Measurements from ENCODE around the gene PHF10.
A peak's percentile ranks its signal among the peaks of the same experiment; 100 is the strongest.

PHF10 gene

DNA sequence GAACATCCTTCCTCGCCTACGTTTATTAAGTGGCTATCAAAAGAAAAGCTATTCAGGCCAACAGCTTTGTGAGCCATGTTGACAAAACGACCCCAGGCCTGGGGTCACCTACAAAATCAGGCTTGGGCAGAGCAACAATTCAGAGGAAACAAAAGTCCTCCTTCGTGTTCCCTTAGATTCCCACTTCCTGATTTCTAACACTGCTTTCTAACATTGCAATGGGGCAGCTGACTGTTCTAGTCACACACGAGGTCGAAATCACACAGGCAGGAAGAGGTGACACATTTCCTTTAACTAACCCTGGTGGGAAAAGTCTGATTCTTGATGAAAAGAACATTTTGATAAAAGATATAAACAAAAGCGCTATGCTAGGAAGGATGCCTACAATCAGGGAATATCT, 54.4 kb downstream of the PHF10 start:
- no peak for DNase-seq

DNA sequence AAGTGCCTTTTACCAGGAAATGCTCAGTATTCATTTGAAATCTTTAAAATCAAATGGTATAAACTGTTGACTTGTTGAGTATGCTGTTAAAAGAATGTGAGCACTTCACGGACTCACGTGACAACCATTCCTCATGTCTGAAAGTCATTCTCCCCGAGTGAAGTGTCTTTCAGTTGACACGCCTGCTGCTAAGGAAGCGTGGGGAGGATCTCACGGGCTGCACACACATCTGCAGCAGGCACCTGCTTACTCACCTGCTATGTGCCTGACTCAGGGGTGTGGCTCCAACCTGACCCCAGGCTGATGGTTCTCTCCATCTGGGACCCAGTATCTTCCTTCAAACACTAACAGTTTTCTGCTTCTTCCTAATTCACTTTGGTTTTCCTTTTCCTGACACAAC, 55.2 kb downstream of the PHF10 start:
- DNase-seq, result no peak

DNA sequence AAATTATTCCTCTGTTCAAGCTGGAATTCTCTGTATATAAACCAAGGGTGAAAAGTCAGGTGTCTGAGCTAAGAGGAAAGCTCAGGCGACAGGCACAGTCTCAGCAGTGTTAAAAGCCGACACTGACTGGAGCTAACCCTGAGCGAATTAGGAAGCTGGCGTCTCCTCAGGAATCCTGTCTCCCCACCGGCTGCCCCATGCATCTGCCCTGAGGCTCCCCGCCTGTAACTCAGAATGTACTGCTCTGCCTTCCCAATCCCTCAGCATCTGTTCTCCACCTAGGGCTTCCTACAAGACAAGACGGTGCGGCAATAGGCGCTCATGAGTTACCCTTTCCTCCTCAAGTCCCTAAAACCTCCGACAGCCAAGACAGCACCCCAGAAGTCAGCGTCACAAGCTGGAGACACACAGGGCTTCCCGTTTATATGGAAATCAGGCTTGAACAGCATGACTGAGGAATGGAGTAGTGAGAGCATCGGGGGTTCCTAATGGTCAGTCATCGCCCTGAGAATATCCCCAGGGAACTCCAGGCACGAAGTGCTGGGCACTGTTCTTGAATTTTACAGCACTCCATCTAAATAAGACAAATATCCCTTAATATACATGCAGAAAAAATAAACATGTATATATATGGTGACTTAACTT, 56.0 kb downstream of the PHF10 start:
- no peak for DNase-seq

DNA sequence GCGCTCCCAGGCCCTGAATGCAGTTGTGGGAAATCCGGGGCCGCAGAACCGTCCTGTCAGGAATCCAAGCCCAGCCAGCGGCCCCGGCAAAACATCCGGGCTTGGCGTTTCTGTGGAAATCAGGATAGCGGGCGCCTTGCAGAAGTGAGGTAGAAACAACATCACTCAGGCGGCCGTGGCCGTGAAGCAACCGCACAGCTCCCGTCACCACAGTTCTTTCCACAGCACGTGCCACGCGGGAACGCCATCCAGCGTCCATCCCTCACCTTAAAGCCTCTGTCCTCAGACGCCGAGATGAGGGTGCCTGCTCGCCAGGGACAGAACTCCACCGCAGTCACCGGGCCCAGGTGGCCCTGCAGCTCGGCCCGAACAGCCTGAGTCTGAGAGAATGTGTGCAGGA, 56.6 kb downstream of the PHF10 start:
- no peak for DNase-seq

DNA sequence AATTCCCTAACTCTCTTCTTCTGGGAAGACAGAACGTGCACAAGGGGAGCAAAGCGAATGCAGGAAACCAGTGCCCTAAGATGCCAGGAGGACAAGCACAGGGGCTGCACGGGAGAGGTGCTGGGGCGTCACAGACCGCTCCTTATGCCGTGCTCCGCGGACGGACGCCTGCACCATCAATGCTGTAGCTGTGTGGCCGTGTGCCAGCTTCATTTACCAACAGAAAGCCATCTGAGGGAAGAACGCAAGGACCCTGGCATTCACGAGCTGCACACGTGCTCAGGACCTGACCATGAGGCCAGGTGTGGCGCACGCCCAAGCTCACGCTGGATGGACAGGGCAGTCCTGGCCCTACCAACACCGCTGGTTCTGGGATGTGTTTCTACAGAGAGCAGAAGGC, 57.9 kb downstream of the PHF10 start:
- DNase-seq, result no peak

DNA sequence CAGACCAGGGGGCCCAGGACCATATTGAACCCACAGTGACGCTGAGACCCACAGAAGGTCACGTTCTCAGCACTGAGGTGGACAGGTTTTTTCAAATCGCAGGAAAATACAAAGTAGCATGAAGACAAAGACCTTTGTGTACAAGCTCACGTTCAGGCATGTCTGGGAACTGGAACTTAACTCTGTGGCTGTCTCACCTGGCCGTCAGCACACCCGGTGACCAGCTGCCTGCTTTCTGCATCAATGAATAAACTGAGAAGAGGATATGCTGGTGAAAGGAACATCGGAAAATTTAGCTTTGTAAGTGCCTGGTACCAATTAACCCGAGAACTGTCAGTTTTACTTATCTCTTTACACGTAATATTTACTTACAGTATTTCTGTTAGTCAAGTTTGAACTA, 59.0 kb downstream of the PHF10 start:
- DNase-seq, result no peak

DNA sequence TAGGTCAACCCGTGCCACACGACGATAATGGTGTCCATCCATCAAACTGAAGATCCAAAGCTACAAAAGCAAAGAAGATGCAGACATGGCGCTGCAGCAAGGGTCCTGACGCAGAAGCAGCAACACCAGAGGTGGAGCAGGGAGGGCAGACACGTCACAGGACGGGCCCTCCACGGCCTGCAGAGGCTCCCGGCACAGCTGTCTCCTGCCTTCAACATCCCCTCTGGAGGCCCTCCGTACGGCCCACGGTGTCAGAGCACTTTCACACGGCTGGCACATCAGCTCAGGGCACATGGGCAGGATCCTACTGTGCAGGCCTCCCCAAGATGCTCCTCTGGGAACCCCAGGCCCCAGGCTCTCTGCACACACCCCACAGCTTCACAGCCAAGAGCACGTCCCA, 60.1 kb downstream of the PHF10 start:
- DNase-seq, result no peak

DNA sequence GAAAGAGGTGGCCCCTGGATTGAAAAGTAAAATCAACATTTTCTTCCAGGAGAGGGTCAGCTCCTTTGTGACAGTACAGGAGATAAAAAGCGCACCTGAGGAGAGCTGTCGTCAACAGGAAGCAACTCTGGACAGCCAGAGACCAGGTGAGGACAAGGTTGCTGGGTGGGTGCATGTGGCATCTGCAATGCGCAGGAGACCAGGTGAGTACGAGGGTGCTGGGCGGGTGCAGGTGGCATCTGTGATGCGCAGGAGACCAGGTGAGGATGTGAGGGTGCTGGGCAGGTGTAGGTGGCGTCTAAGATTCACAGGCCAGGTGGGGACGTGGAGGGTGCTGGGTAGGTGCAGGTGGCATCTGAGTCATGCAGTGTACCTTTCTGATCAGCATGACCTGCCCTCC, 60.8 kb downstream of the PHF10 start:
- DNase-seq, result no peak

DNA sequence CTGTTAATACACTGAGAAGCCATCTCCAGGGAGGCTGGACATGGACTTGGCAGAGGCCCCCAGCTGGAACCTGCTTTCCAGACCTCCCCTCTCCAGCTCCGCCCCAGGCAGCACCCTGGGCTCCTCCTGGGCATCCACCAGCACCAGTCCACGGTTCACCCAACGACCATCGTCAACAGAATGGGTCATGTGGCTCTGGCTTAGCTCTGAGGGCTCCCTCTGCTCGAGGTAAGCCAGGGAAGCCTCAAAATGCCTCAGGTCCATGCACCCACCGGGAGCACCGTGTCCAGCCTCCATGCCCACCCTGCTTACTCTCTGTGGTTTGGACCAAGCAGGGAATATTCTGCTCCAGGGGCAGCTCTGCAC, 62.9 kb downstream of the PHF10 start:
- DNase-seq, result no peak

DNA sequence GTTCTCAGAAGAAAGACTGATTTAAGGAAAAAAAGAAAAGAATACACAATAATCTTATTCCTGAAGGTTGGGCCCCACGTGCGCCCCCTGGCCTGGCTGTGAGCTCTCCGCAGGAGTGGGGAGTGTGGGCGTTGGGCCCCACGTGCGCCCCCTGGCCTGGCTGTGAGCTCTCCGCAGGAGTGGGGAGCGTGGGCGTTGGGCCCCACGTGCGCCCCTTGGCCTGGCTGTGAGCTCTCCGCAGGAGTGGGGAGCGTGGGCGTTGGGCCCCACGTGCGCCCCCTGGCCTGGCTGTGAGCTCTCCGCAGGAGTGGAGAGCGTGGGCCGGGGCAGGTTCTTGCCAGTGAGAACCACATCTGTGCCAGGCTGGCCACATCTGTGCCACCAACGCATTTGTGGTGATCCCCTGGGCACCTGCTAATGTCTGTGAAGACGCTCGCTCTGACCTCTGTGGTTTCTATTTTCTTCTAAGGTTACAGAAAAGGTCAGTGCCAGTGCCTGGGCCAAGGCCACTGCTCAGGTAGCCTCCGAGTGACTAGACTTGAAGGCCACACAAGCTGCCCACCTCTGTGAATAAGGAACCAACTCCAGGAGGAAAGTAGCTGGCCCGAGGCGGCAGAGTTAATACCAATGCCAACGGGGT, 63.4 kb downstream of the PHF10 start:
- no peak for DNase-seq

DNA sequence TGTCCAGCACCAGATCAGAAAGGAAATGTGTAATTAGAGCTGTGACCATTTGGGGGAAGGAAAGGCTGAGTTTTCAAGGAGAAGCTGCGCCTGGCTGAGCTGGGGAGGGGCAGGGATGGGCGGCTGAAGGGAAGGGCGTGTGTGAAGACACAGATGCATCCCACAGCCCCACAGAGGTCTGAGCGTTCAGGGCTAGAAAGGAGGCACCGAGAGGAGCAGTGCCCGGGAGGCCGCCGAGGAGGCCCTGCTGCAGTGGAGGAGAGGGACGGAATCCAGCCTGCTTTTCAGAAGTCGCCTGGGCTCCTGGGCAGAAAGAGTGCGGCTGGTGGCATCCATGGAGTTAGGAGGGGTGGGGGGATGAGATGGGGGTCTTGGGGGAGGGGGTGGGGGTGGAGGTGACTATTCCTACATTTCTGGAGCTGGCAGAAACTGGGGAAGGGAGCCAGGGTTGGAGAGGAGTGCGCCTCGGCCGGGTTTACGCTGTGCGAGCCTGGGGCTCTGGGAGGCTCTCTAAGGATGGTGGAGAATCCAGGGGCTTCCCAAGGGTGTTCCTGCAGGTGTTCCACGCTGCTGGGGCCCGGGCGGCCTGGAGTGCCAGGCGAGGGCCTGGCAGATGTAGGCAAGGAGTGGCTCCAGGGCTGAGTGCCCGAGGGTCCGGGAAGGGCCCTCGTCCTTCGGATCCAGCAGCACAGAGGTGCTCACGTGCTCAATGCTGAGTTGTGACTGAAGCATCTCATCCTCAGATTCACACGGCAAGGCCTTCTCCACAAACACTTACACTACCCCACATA, 64.3 kb downstream of the PHF10 start:
- DNase-seq, result no peak

DNA sequence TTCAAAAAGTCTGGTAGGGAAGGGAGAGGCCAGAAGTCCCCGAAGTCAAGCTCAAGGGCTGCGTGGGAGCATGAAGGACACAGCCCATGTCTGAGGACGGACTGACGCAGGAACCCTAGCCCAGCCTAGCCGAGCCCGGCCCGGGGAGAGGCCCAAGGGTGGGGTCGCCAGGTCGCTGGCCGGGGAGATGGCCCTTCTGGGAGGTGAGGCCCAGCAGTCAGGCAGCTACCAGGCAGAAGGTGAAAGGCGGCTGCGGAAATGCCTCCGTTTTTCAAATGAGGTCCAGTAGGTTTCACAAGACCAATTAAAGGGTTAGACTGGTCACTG, 67.1 kb downstream of the PHF10 start:
- DNase-seq, result no peak

DNA sequence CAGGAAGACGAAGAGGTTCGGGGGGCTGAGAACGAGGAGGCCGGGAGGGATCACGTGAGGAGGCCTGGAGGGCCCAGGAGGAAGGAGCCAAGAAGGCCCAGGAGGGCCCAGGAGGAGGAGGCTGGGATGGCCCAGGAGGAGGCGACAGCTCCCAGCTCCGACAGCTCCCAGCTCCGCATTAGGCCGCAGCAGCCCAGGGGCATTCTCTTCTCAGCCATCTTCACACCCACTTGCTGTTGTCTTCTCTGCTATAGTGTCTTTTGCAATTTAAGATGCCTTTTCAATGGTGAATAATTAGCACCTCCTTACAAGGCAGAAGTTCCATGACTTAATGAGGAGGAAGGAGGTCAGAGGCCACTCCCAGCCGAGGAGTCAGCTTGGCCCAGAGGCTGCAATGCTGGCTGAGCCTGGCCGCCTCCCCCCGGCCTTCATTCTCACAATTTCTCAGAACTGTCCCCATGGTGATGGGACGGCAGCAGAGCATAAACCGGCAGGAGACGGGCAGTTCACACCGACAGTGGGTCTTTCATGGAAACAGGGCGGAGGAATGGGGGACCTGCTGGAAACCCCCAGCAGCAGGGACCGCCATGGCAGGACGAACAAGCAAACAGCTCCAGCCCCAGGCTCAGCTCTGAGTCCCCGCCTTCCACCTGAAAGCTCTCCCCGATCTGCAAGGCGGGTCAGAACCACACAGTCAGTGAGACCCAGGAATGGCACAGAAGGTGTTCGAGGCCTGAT, 67.6 kb downstream of the PHF10 start:
- DNase-seq, result no peak

DNA sequence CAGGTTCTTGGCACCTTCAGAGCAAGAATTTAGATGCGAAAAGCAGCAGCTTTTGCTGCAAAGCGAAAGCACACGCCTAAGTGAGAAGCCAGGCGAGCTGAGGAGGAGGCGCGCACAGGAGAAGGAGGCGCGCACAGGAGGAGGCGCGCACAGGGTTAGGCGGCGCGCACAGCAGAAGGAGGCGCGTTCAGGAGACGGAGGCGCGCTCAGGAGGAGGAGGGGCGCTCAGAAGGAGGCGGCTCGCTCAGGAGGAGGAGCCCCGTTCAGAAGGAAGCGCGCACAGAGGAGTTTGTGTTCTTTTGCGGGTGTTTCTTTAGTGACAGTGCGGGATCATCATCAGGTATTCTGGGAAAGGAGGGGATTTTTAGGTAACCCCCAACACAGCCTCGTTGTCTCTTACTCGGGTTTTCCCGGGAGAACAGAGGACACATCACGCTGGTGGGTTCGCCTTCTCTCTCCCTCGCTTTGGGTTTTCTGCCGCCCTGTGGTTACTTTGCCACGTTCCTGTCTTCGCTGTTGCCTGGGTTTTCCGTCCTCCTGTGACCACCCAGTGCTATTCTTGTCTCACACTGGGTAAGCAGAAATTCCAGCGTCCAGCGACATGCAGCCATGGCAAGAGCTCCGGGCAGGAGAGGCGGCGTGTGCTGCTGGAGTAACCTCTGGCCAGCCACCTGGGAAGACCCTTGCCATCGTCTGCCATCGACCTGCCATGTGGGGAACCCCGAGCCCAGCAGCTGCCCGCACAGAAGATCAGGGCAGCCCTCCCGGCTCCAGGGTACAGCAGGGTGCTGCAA, 69.5 kb downstream of the PHF10 start:
- peak; percentile 34 for DNase-seq
